ENCODE results near the gene RYR3.

Gene RYR3

GRCh38 chr15:33671456-33671855 is 360.7 kb downstream of the RYR3 start:
- TF ChIP-seq CTCF (IDR thresholded peaks at IDR 0.05), result no peak

GRCh38 chr15:33675246-33675645 is 364.5 kb downstream of the RYR3 start:
- peak; percentile 79 for TF ChIP-seq CTCF (IDR thresholded peaks at IDR 0.05)

- TF ChIP-seq CTCF (IDR thresholded peaks at IDR 0.05), result no peak
Observed at GRCh38 chr15:33677238-33677830, 366.6 kb downstream of the RYR3 start.

- TF ChIP-seq CTCF (IDR thresholded peaks at IDR 0.05), result no peak
Observed at GRCh38 chr15:33678176-33678575, 367.4 kb downstream of the RYR3 start.

- TF ChIP-seq CTCF (IDR thresholded peaks at IDR 0.05), result no peak
Observed at GRCh38 chr15:33678602-33679001, 367.8 kb downstream of the RYR3 start.

GRCh38 chr15:33679061-33679460 is 368.3 kb downstream of the RYR3 start:
- TF ChIP-seq CTCF (IDR thresholded peaks at IDR 0.05), result no peak

- TF ChIP-seq CTCF (IDR thresholded peaks at IDR 0.05), result no peak
Observed at GRCh38 chr15:33680336-33680735, 369.6 kb downstream of the RYR3 start.

All from LNCAP (cell line).